Loucy (cell line): Measurements from ENCODE around the gene RUNX1.

ENCODE experiments used
- EZH2phosphoT487 ChIP-seq: fragments of 200-600 bp; IDR thresholded peaks from 2 replicates; pipeline ENCODE4 v1.6.1; 2018; ENCODE audit warnings: antibody characterized with exemption, mild to moderate bottlenecking, moderate library complexity, borderline replicate concordance
- TF ChIP-seq, protein P1 (sequence below): fragments of 200-600 bp; sonication (generic); conservative IDR thresholded peaks from 2 replicates; pipeline ENCODE4 v1.5.1; 2014; ENCODE audit warnings: mild to moderate bottlenecking, antibody characterized with exemption, low read length

GRCh38 chr21:35058058-35058457 lies 9.0 kb upstream of the RUNX1 start:
- TF ChIP-seq, protein P1, sequence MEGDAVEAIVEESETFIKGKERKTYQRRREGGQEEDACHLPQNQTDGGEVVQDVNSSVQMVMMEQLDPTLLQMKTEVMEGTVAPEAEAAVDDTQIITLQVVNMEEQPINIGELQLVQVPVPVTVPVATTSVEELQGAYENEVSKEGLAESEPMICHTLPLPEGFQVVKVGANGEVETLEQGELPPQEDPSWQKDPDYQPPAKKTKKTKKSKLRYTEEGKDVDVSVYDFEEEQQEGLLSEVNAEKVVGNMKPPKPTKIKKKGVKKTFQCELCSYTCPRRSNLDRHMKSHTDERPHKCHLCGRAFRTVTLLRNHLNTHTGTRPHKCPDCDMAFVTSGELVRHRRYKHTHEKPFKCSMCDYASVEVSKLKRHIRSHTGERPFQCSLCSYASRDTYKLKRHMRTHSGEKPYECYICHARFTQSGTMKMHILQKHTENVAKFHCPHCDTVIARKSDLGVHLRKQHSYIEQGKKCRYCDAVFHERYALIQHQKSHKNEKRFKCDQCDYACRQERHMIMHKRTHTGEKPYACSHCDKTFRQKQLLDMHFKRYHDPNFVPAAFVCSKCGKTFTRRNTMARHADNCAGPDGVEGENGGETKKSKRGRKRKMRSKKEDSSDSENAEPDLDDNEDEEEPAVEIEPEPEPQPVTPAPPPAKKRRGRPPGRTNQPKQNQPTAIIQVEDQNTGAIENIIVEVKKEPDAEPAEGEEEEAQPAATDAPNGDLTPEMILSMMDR, result no peak
- TF ChIP-seq EZH2phosphoT487, result no peak
